Stimulated activated naive CD8-positive, alpha-beta T cell treated with anti-CD3 and anti-CD28 coated beads, Interleukin-15, Interleukin-2, amounts not matched to agents 100 ng/mL and 50 ng/mL, for 24 hours (primary cell): Measurements from ENCODE around the gene MPPED1.

Source experiments
- H3K27ac Mint-ChIP-seq: one replicate; pipeline ENCODE4 v1.8.0; 2021; ENCODE audit warnings: mild to moderate bottlenecking, mixed read lengths
- H3K27me3 Mint-ChIP-seq: one replicate; pipeline ENCODE4 v1.8.0; 2021; ENCODE audit warnings: mixed read lengths
- H3K36me3 Mint-ChIP-seq: one replicate; pipeline ENCODE4 v1.8.0; 2021; ENCODE audit warnings: low read depth, mixed read lengths
- H3K4me1 Mint-ChIP-seq: one replicate; pipeline ENCODE4 v1.8.0; 2021; ENCODE audit warnings: low read depth, mixed read lengths
- H3K4me3 Mint-ChIP-seq: one replicate; pipeline ENCODE4 v1.8.0; 2021; ENCODE audit warnings: mild to moderate bottlenecking, mixed read lengths
- H3K9me3 Mint-ChIP-seq: one replicate; pipeline ENCODE4 v1.8.0; 2021; ENCODE audit warnings: mixed read lengths

MPPED1 gene

GRCh38 chr22:43412808-43413795, 1.3 kb downstream of the MPPED1 start:
- H3K27me3 Mint-ChIP-seq = peaks cover 52% of the 10 kb centered on the region
- no peaks in the 10 kb centered on the region for H3K9me3 Mint-ChIP-seq
- no peak overlapping the region for H3K4me3 Mint-ChIP-seq
- no peaks in the 10 kb centered on the region for H3K4me1 Mint-ChIP-seq
- no peaks in the 10 kb centered on the region for H3K36me3 Mint-ChIP-seq
- H3K27ac Mint-ChIP-seq = no peak overlapping the region

- Mint-ChIP-seq H3K27ac (no peak overlapping the region), H3K4me1 (no peaks in the 10 kb centered on the region), H3K27me3 (peaks cover 52% of the 10 kb centered on the region), H3K36me3 (no peaks in the 10 kb centered on the region), H3K9me3 (no peaks in the 10 kb centered on the region), H3K4me3 (no peak overlapping the region)
Observed at GRCh38 chr22:43413826-43414225, 2.0 kb downstream of the MPPED1 start.

- no peak overlapping the region for H3K4me3 Mint-ChIP-seq
- no peaks in the 10 kb centered on the region for H3K36me3 Mint-ChIP-seq
- peaks cover 39% of the 10 kb centered on the region for H3K27me3 Mint-ChIP-seq
- no peaks in the 10 kb centered on the region for H3K4me1 Mint-ChIP-seq
- no peaks in the 10 kb centered on the region for H3K9me3 Mint-ChIP-seq
- H3K27ac Mint-ChIP-seq = no peak overlapping the region
Observed at GRCh38 chr22:43415681-43416080, 3.9 kb downstream of the MPPED1 start.

GRCh38 chr22:43417555-43417954, 5.7 kb downstream of the MPPED1 start:
- Mint-ChIP-seq H3K4me1 (no peaks in the 10 kb centered on the region), H3K36me3 (no peaks in the 10 kb centered on the region), H3K9me3 (no peaks in the 10 kb centered on the region), H3K27me3 (peaks cover 31% of the 10 kb centered on the region), H3K4me3 (no peak overlapping the region), H3K27ac (no peak overlapping the region)

- no peaks in the 10 kb centered on the region for H3K36me3 Mint-ChIP-seq
- H3K9me3 Mint-ChIP-seq = no peaks in the 10 kb centered on the region
- H3K27ac Mint-ChIP-seq = no peak overlapping the region
- H3K4me1 Mint-ChIP-seq = no peaks in the 10 kb centered on the region
- peaks cover 24% of the 10 kb centered on the region for H3K27me3 Mint-ChIP-seq
- H3K4me3 Mint-ChIP-seq = no peak overlapping the region
Observed at GRCh38 chr22:43418079-43418825, 6.4 kb downstream of the MPPED1 start.

- no peaks in the 10 kb centered on the region for H3K4me1 Mint-ChIP-seq
- no peaks in the 10 kb centered on the region for H3K9me3 Mint-ChIP-seq
- no peak overlapping the region for H3K4me3 Mint-ChIP-seq
- no peaks in the 10 kb centered on the region for H3K36me3 Mint-ChIP-seq
- peaks cover 12% of the 10 kb centered on the region for H3K27me3 Mint-ChIP-seq
- H3K27ac Mint-ChIP-seq = no peak overlapping the region
Observed at GRCh38 chr22:43419371-43420080, 7.7 kb downstream of the MPPED1 start.

- Mint-ChIP-seq H3K9me3 (no peaks in the 10 kb centered on the region), H3K4me3 (no peak overlapping the region), H3K4me1 (no peaks in the 10 kb centered on the region), H3K36me3 (no peaks in the 10 kb centered on the region), H3K27me3 (peaks cover 4% of the 10 kb centered on the region), H3K27ac (no peak overlapping the region)
Observed at GRCh38 chr22:43421046-43421665, 9.3 kb downstream of the MPPED1 start.

GRCh38 chr22:43421914-43422615, 10.3 kb downstream of the MPPED1 start:
- H3K27ac Mint-ChIP-seq = no peak overlapping the region
- H3K9me3 Mint-ChIP-seq = no peaks in the 10 kb centered on the region
- H3K27me3 Mint-ChIP-seq = no peaks in the 10 kb centered on the region

GRCh38 chr22:43423046-43423445, 11.2 kb downstream of the MPPED1 start:
- Mint-ChIP-seq H3K4me3 (no peak overlapping the region), H3K27me3 (no peaks in the 10 kb centered on the region), H3K36me3 (no peaks in the 10 kb centered on the region), H3K4me1 (no peaks in the 10 kb centered on the region), H3K27ac (no peak overlapping the region), H3K9me3 (no peaks in the 10 kb centered on the region)

More at GRCh38 chr22:43421914-43422615, 10.3 kb downstream of the MPPED1 start:
- Mint-ChIP-seq H3K4me3 (no peak overlapping the region), H3K36me3 (no peaks in the 10 kb centered on the region), H3K4me1 (no peaks in the 10 kb centered on the region)

GRCh38 chr22:43424201-43424600, 12.4 kb downstream of the MPPED1 start:
- no peaks in the 10 kb centered on the region for H3K4me1 Mint-ChIP-seq
- H3K27me3 Mint-ChIP-seq = peaks cover 1% of the 10 kb centered on the region
- no peaks in the 10 kb centered on the region for H3K36me3 Mint-ChIP-seq
- H3K27ac Mint-ChIP-seq = no peak overlapping the region
- no peaks in the 10 kb centered on the region for H3K9me3 Mint-ChIP-seq
- no peak overlapping the region for H3K4me3 Mint-ChIP-seq

- Mint-ChIP-seq H3K36me3 (no peaks in the 10 kb centered on the region), H3K4me3 (no peak overlapping the region)
Observed at GRCh38 chr22:43424666-43425630, 13.1 kb downstream of the MPPED1 start.

GRCh38 chr22:43425976-43426785, 14.4 kb downstream of the MPPED1 start:
- Mint-ChIP-seq H3K9me3 (no peaks in the 10 kb centered on the region), H3K4me1 (no peaks in the 10 kb centered on the region), H3K36me3 (no peaks in the 10 kb centered on the region), H3K4me3 (no peak overlapping the region), H3K27ac (no peak overlapping the region), H3K27me3 (peaks cover 16% of the 10 kb centered on the region)

More at GRCh38 chr22:43424666-43425630, 13.1 kb downstream of the MPPED1 start:
- H3K4me1 Mint-ChIP-seq = no peaks in the 10 kb centered on the region
- peaks cover 7% of the 10 kb centered on the region for H3K27me3 Mint-ChIP-seq
- H3K9me3 Mint-ChIP-seq = no peaks in the 10 kb centered on the region
- H3K27ac Mint-ChIP-seq = no peak overlapping the region
